GM12873 (cell line): ENCODE measurements around the gene PNPLA3.

ENCODE experiments used
- CTCF ChIP-seq: IDR thresholded peaks from 2 replicates; pipeline ENCODE4 v1.5.1; 2012; ENCODE audit warnings: low read depth, mild to moderate bottlenecking, moderate library complexity, low read length, control low read depth; ENCODE audit not compliant: insufficient read depth; ENCODE audit errors: missing control alignments

The PNPLA3 gene

GRCh38 chr22:43969989-43970755, 46.6 kb downstream of the PNPLA3 start:
- no peak for TF ChIP-seq CTCF

GRCh38 chr22:43971112-43971511, 47.5 kb downstream of the PNPLA3 start:
- TF ChIP-seq CTCF: no peak

- TF ChIP-seq CTCF: no peak
Measured at GRCh38 chr22:43972931-43973462, 49.4 kb downstream of the PNPLA3 start.

GRCh38 chr22:43974028-43974545, 50.5 kb downstream of the PNPLA3 start:
- TF ChIP-seq CTCF: no peak

- no peak for TF ChIP-seq CTCF
Measured at GRCh38 chr22:43975041-43975440, 51.4 kb downstream of the PNPLA3 start.

- no peak for TF ChIP-seq CTCF
Measured at GRCh38 chr22:43976861-43977795, 53.5 kb downstream of the PNPLA3 start.

- no peak for TF ChIP-seq CTCF
Measured at GRCh38 chr22:43978558-43978957, 55.0 kb downstream of the PNPLA3 start.
